Stomach (tissue), 9 donors: ENCODE data around the gene CCDC146. TPM values are rescaled to one million over a fixed set of nuclear protein-coding genes. Genes with fewer than 3 reads are reported as not detected.
"Not testable (repeated sequence)": the region's sequence is repeated elsewhere in the genome, so short reads cannot be mapped to it uniquely, and the experiment has no call there.

Experiments
- DNase-seq, 2 donors: peaks; one replicate each; pipeline versions ENCODE4 v3.0.0 to v3.0.0-alpha.2; 2013 to 2019
- H3K27ac ChIP-seq, 5 donors: fragments of 200-600 bp in 4 of 5; sonication (generic) in 4 of 5; one replicate each; pipeline ENCODE4 v1.5.1; 2013 to 2019; ENCODE audit warnings: mild to moderate bottlenecking in 1 of 5, moderate library complexity in 1 of 5
- H3K27me3 ChIP-seq, 3 donors: fragments of 200-600 bp; sonication (generic); one replicate each; pipeline ENCODE4 v1.5.1; 2017 to 2019; ENCODE audit warnings: mixed run types in 1 of 3
- H3K36me3 ChIP-seq, 4 donors: fragments of 200-600 bp; sonication (generic); 1 replicate in 3 of 4; 2 replicates in 1 of 4; pipeline ENCODE4 v1.5.1; 2016 to 2019
- H3K4me1 ChIP-seq, 4 donors: fragments of 200-600 bp; sonication (generic); one replicate each; pipeline ENCODE4 v1.5.1; 2016 to 2019
- H3K4me3 ChIP-seq, 4 donors: fragments of 200-600 bp; sonication (generic) in 3 of 4; one replicate each; pipeline ENCODE4 v1.5.1; 2016 to 2019; ENCODE audit warnings: mild to moderate bottlenecking in 1 of 4
- H3K9me3 ChIP-seq, 4 donors: fragments of 200-600 bp; sonication (generic); one replicate each; pipeline ENCODE4 v1.5.1; 2016 to 2019
- CTCF ChIP-seq, 7 experiments: fragments of 450-650 bp in 4 of 7; fragments of 200-600 bp in 3 of 7; sonication (generic) in 3 of 7; IDR thresholded peaks; one replicate each; pipeline ENCODE4 v1.5.1; 2016 to 2019; ENCODE audit warnings: antibody characterized with exemption in 7 of 7, control low read depth in 2 of 7, mild to moderate bottlenecking in 1 of 7
- EP300 ChIP-seq: sonication (generic); formaldehyde crosslinking; IDR thresholded peaks from one replicate; pipeline ENCODE4 v1.6.1; 2017; ENCODE audit warnings: antibody characterized with exemption
- POLR2A ChIP-seq, 4 donors: fragments of 450-650 bp; IDR thresholded peaks; one replicate each; pipeline ENCODE4 v1.6.1; 2016; ENCODE audit warnings: antibody characterized with exemption in 4 of 4, control low read depth in 2 of 4, mild to moderate bottlenecking in 1 of 4, moderate library complexity in 1 of 4
- POLR2AphosphoS5 ChIP-seq, 3 donors: sonication (generic); formaldehyde crosslinking; IDR thresholded peaks; one replicate each; pipeline ENCODE4 v1.6.1; 2016; ENCODE audit warnings: antibody characterized with exemption in 3 of 3
- WGBS, 5 donors: extraction: QIAGEN DNeasy Blood & Tissue Kit in 3 of 5; methylation state at CpG; one replicate each; pipeline versions ENCODE4 v1.1.5 to v1.1.7; 2013 to 2018; 5-methylcytosine and 5-hydroxymethylcytosine counted together
- intact Hi-C: fragments of 100-400 bp; cut with DNase I; formaldehyde crosslinking; loops from one replicate; pipeline ENCODE4 v1.15.1; 2023; ENCODE audit warnings: low total_unique reads
- polyA plus RNA-seq, 3 donors: library from polyadenylated mRNA; stranded (reverse); fragments of 200-250 nt; gene quantifications; one replicate each; pipeline ENCODE4 v1.2.3, GENCODE V29; 2013
- total RNA-seq, 5 donors: library from RNA; depleted of rRNA; stranded (reverse); fragments of >200 nt; gene quantifications; one replicate each; pipeline versions ENCODE4 v1.1.0 to v1.2.3, GENCODE V29; 2014 to 2016
- donor health status: healthy with polysubstance abuse.
- donor health status: Bipolar disorder and iron deficiency.
- donor health status: healthy.

CCDC146 gene
- total and polyA plus RNA-seq, 8 donors: 1.3 to 193 (median 26.5) TPM

GRCh38 chr7:77154917-77155464 is 32.6 kb downstream of the CCDC146 start:
- H3K4me3 ChIP-seq, H3K27ac ChIP-seq, H3K36me3 ChIP-seq, H3K9me3 ChIP-seq, intact Hi-C loops, H3K27me3 ChIP-seq: not testable (repeated sequence)
- peaks cover 0 to 11% (median 0%) of the 10 kb centered on the region in 4 donors for H3K4me1 ChIP-seq
- 45 to 86% (median 60%) methylated on average over 2 to 3 of the region's 3 CpGs for WGBS, 5 donors
- peak in 1 of 2 donors; percentile 15 for DNase-seq

- H3K9me3 ChIP-seq, DNase-seq, H3K4me3 ChIP-seq, intact Hi-C loops, H3K27me3 ChIP-seq, H3K27ac ChIP-seq, H3K36me3 ChIP-seq: not testable (repeated sequence)
- WGBS, 5 donors: 64 to 83% (median 69%) methylated on average over 4 to 5 of the region's 5 CpGs
- H3K4me1 ChIP-seq: peaks cover 0 to 11% (median 0%) of the 10 kb centered on the region in 4 donors
Measured at GRCh38 chr7:77155601-77156377, 33.4 kb downstream of the CCDC146 start.

GRCh38 chr7:77157034-77157433 is 34.6 kb downstream of the CCDC146 start:
- intact Hi-C loops: not testable (repeated sequence)

GRCh38 chr7:77157446-77157845 is 35.0 kb downstream of the CCDC146 start:
- WGBS, 5 donors: 9 to 30% (median 19%) methylated on average over 1 of the region's 1 CpG
- no peaks in the 10 kb centered on the region for H3K9me3 ChIP-seq
- H3K4me1 ChIP-seq: peaks cover 0 to 11% (median 0%) of the 10 kb centered on the region in 4 donors
- no peak for DNase-seq
- intact Hi-C loops: no loop called here
- no peak overlapping the region for H3K4me3 ChIP-seq
- H3K36me3 ChIP-seq: no peaks in the 10 kb centered on the region
- H3K27ac ChIP-seq: peak overlapping the region in 1 of 5 donors; percentile 7
- TF ChIP-seq EP300 (no peak), CTCF (IDR thresholded peaks at IDR 0.05) (no peak), POLR2A (IDR thresholded peaks at IDR 0.05) (no peak), POLR2AphosphoS5 (IDR thresholded peaks at IDR 0.05) (no peak)
- H3K27me3 ChIP-seq: no peaks in the 10 kb centered on the region

More at GRCh38 chr7:77157034-77157433, 34.6 kb downstream of the CCDC146 start:
- not testable (repeated sequence) for H3K9me3 ChIP-seq, H3K36me3 ChIP-seq, H3K4me3 ChIP-seq, H3K27me3 ChIP-seq, DNase-seq, H3K27ac ChIP-seq
- peaks cover 0 to 11% (median 0%) of the 10 kb centered on the region in 4 donors for H3K4me1 ChIP-seq
- no CpG with 5 or more reads among the region's 1 CpG for WGBS, 5 donors

- H3K36me3 ChIP-seq, H3K27ac ChIP-seq, intact Hi-C loops, DNase-seq, H3K27me3 ChIP-seq, H3K4me1 ChIP-seq, H3K4me3 ChIP-seq, H3K9me3 ChIP-seq: not testable (repeated sequence)
- WGBS, 5 donors: 82 to 89% (median 85%) methylated on average over 4 of the region's 4 CpGs
Measured at GRCh38 chr7:77171073-77171472, 48.7 kb downstream of the CCDC146 start.

GRCh38 chr7:77172437-77173172 is 50.2 kb downstream of the CCDC146 start:
- WGBS, 5 donors: 82 to 95% (median 87%) methylated on average over 5 to 6 of the region's 6 CpGs
- not testable (repeated sequence) for H3K4me3 ChIP-seq

GRCh38 chr7:77174418-77174817 is 52.0 kb downstream of the CCDC146 start:
- DNase-seq, H3K36me3 ChIP-seq, H3K9me3 ChIP-seq, H3K27me3 ChIP-seq, intact Hi-C loops, H3K4me3 ChIP-seq, H3K4me1 ChIP-seq, H3K27ac ChIP-seq: not testable (repeated sequence)
- WGBS, 5 donors: 84 to 94% (median 93%) methylated on average over 3 to 4 of the region's 4 CpGs

More at GRCh38 chr7:77172437-77173172, 50.2 kb downstream of the CCDC146 start:
- DNase-seq, intact Hi-C loops, H3K27ac ChIP-seq, H3K9me3 ChIP-seq, H3K27me3 ChIP-seq, H3K36me3 ChIP-seq, H3K4me1 ChIP-seq: not testable (repeated sequence)

- intact Hi-C loops, DNase-seq, H3K27me3 ChIP-seq, H3K27ac ChIP-seq, H3K36me3 ChIP-seq, H3K9me3 ChIP-seq, H3K4me3 ChIP-seq, H3K4me1 ChIP-seq: not testable (repeated sequence)
- 69 to 85% (median 72%) methylated on average over 1 to 2 of the region's 3 CpGs for WGBS, 5 donors
Measured at GRCh38 chr7:77175274-77175800, 52.9 kb downstream of the CCDC146 start.

GRCh38 chr7:77177321-77177904 is 55.0 kb downstream of the CCDC146 start:
- H3K9me3 ChIP-seq, H3K36me3 ChIP-seq, H3K4me1 ChIP-seq, H3K4me3 ChIP-seq, H3K27ac ChIP-seq, intact Hi-C loops, H3K27me3 ChIP-seq, DNase-seq: not testable (repeated sequence)
- WGBS, 5 donors: 66 to 81% (median 68%) methylated on average over 9 of the region's 9 CpGs

GRCh38 chr7:77178024-77178423 is 55.6 kb downstream of the CCDC146 start:
- H3K27ac ChIP-seq, H3K4me1 ChIP-seq, H3K27me3 ChIP-seq, H3K4me3 ChIP-seq, H3K9me3 ChIP-seq, H3K36me3 ChIP-seq, intact Hi-C loops, DNase-seq: not testable (repeated sequence)
